Activated CD8-positive, alpha-beta memory T cell treated with anti-CD3 and anti-CD28 coated beads for 24 hours (primary cell): ENCODE measurements around the gene ELP4.
"Not testable (repeated sequence)": the region's sequence is repeated elsewhere in the genome, so short reads cannot be mapped to it uniquely, and the experiment has no call there.

Experiments
- DNase-seq: peaks from one replicate; pipeline ENCODE4 v3.0.0-alpha.2; 2020

Gene ELP4

DNA sequence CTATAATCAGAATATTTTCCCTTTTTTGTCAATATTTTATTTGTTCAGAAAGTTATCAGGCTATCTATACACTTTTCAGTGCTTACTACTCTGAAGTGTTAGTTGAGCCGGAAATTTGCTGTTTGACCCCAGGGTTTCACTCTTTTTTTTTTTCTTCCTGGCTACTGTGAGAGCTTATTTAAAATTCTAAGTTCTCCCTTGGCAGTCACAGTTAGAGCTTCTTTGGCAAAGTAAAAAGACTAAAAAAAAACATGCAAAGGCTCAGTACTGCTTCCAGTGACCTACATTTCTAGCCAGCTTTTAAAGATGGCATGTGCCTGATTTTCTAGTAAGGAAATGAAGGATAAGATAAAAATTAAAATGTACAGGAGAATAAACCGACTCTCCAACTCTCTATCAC, 48.4 kb downstream of the ELP4 start:
- DNase-seq = no peak

DNA sequence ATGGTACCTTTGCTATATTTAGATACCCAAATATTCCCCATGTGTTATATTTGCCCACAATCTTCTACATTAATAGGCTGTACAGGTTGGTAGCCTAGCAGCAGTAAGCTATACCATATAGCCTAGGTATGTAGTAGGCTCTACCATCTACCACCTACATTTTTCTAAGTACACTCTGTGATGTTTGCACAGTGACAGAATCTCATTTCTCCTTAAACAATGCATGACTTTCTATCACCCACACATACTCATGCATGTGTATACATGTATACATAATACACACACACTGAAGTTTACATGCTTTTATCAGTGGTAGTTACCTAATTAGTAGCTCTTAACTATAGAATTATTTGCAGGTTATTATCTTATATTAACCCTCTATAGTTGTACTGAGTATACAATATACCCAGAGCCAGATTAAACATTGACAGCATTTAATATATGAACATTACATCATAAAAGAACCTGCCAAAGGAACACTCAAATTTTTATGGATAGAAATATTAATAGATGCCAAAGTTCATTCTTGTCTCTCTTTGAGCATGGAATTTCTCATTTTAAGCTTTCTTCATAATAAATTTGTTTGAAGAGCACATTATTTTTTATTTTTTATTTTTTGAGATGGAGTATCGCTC, 51.4 kb downstream of the ELP4 start:
- DNase-seq = no peak

DNA sequence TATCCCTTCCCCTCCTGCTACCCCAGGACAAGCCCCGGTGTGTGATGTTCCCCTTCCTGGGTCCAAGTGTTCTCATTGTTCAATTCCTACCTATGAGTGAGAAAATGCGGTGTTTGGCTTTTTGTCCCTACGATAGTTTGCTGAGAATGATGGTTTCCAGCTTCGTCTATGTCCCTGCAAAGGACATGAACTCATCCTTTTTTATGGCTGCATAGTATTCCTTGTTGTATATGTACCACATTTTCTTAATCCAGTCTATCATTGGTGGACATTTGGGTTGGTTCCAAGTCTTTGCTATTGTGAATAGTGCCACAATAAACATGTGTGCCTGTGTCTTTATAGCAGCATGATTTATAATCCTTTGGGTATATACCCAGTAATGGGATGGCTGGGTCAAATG, 55.0 kb downstream of the ELP4 start:
- not testable (repeated sequence) for DNase-seq

DNA sequence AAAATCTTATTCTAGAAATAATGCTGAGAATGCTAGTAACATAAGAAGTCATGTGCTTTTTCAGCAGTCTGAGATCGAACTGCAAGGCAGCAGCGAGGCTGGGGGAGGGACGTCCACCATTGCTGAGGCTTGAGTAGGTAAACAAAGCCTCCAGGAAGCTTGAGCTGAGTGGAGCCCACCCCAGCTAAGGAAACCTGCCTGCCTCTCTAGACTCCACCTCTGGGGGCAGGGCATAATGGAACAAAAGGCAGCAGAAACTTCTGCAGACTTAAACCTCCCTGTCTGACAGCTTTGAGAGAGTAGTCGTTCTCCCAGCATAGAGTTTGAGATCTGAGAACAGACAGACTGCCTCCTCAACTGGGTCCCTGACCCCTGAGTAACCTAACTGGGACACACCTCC, 64.6 kb downstream of the ELP4 start:
- not testable (repeated sequence) for DNase-seq

DNA sequence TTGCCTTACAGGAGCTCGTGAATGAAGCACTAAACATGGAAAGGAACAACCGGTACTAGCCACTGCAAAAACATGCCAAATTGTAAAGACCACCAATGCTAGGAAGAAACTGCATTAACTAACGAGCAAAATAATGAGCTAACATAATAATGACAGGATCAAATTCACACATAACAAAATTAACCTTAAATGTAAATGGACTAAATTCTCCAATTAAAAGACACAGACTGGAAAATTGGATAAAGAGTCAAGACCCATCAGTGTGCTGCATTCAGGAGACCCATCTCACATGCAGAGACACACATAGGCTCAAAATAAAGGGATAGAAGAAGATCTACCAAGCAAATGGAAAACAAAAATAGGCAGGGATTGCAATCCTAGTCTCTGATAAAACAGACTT, 66.2 kb downstream of the ELP4 start:
- not testable (repeated sequence) for DNase-seq

DNA sequence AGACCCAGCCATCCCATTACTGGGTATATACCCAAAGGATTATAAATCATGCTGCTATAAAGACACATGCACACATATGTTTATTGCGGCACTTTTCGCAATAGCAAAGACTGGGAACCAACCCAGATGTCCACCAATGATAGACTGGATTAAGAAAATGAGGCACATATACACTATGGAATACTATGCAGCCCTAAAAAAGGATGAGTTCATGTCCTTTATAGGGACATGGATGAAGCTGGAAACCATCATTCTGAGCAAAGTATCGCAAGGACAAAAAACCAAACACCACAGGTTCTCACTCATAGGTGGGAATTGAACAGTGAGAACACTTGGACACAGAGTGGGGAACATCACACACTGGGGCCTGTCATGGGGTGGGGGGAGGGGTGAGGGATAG, 69.8 kb downstream of the ELP4 start:
- DNase-seq = not testable (repeated sequence)

DNA sequence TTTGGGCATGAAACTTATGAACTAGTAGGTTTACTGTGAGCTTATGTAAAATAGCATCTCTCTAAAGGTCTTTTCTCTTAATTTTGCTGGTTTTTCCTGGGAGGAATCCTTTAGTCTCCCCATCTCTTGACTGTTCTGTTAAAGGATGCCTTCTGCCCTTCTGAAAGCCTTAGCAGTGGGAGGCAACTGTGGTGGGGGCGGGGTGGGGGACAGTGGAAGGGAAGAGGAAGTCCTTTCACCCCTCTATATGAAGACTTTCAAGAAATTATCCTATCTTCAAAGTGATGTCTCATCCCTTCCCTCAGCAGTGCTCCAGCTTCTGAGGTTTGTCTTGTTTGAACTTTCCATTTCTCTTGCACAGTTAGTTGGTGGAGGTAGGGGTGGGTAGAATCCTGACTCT, 73.1 kb downstream of the ELP4 start:
- DNase-seq = no peak

DNA sequence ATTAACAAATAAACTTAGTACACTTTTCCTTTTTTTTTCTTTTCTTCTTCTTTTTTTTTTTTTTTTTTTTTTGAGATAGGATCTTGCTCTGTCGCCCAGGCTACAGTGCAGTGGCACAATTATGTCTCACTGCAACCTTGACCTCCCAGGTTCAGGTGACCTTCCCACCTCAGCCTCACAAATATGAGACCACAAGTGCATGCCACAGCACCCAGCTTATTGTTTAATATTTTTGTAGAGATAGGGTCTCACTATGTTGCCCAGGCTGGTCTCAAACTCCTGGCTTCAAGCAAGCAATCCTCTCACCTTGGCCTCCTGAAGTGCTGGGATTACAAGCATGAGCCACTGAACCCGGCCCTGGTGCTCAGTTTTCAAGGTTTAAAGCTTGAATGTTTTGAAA, 88.9 kb downstream of the ELP4 start:
- DNase-seq = no peak

DNA sequence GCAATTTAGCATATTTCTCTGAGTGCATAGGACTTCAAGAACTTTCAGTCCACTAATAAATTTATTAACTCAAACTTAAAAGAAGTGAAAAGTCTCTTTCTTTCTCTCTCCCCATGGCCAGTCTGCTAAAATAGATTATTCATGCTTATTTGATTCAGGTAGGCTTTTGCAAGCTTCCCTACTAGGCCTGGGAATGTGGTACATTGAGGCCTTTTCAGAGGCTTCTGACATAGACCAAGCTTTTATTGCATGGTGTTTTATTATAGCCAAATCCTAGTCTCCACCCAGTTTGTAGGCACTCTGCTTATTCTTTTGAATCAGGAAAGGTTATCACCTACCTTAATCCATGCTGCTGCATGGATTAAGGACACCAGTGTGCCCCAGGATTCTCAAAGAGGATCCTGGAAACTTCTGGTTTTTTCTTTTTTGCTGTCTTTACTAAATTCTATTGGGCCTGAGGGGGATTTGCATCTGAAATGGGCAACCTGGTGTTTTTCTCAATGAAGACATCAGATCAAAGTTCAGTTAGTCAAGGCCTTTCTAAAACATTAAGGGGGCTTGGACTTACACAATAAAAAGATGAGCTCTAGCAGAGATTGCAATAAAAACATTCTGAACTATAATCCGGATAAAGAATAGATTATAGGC, 92.2 kb downstream of the ELP4 start:
- no peak for DNase-seq

DNA sequence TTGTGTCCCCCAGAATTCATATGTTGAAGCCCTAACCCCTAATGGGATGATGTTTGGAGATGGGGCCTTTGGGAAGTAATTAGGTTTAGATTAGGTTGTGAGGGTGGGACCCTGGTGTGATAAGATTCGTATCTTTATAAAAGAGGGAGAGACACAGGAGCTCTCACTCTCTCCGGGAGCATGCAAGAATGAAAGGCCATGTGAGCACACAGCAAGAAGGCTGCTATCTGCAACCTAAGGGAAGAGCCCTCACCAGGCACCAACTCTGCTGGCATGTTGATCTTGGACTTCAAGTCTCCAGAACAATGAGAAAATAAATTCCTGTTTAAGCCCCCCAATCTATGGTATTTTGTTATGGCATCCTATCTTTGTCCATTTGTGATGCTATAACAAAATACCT, 97.3 kb downstream of the ELP4 start:
- no peak for DNase-seq

DNA sequence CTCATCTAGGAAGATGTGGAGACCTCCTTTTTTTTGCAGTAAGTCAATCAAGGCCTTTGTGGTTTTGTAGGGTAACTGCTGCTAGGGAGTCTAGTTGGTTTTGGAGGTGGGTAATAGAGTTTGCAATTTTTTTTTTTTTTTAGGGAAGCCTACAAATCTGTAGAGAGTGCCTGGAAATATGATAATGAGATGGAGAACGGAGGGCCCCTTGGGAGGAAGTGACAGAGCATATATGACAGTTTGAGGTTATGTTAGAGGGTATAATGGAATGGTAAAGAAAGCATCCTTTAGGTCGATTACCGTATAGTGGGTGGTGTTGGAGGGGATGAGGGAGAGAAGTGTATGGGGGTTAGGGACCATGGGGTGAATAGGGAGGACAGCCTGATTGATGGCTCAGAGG, 98.3 kb downstream of the ELP4 start:
- DNase-seq = no peak

DNA sequence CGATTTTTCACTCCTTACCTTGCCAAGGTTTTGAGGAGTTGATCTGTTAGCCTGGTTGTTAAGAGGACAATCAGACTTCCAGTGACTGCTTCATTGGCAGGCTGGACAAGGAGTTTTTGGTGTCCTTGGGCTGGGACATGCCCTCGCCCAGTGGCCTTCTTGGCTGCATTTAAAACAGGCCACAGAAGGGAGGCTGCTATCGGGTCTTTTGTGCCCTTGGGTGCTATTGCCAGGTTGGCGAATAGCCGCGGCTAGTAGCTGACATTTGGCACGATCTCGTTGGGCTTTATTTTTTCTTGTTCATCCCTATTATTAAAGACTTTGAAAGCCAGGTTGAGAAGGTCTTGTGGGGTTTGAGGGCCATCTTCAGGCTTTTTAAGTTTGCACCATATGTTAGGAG, 99.4 kb downstream of the ELP4 start:
- no peak for DNase-seq

DNA sequence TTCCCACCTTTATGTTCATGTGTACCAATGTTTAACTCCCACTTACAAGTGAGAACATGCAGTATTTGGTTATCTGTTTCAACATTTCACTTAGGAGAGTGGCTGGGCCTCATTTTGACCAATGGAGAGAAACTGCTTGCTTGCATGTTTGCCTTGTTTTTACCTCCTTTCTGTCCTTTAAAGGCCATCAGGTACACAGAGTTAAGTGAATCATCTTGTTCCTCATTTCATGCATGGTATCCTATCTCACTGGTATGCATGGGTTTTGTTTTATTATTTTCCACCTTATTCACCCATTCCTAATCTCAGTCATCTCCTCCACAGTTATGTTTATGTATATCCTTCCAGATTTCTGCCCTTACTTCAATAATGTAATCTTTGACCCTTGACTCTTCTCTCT, 101.0 kb downstream of the ELP4 start:
- DNase-seq = no peak

DNA sequence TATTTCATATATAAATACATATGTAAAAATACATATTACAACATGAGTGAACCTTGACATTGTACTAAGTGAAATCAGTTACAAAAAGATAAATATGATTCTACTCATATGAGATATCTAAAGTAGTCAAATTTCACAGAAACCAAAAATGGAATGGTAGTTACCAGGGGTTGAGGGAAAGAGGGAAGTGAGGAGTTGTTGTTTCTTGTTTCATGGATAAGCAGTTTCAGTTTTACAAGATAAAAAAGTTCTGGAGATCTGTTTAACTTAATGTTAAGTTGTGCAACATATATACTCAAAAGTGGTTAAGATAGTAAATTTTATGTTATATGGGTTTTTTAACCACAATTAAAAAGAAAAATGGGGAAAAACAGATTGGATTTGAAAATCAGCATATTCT, 107.7 kb downstream of the ELP4 start:
- no peak for DNase-seq

DNA sequence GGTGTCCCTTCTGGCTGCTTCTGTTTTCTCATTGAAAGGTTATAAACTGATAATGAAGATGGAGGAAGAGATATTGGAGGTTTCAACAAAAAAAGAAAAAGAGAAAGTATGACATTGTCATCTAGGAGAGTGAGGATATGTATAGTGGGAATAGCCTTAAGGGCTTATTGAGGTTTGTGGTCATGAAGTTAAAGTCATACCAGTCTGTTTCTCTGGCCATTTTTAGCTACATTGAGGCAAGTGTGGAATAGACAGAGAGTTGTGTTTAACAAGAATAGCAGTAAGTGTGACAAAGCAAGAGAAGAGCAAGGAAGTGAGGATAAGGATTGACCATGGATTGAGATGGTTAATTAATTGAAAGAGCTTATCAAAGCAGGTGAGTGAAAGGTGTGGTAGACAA, 110.4 kb downstream of the ELP4 start:
- DNase-seq = no peak

DNA sequence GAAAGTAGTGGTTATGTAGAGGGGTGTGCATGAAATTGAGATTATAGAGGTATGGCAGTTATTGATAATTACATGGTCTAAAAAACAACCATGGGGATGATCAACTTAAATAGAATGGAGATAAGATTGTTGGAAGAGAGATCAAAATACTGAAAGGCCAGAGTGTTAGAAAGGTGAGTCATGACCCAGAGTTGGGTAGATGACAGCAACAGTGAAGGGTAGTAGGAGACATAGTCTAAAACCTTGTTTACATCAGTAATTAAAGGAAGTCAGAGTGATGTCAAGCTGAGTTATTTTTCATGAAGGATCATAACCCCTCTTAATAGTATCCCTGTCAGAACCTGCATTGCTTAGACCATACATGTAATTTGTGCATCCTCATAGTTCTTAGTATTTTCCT, 110.9 kb downstream of the ELP4 start:
- no peak for DNase-seq

DNA sequence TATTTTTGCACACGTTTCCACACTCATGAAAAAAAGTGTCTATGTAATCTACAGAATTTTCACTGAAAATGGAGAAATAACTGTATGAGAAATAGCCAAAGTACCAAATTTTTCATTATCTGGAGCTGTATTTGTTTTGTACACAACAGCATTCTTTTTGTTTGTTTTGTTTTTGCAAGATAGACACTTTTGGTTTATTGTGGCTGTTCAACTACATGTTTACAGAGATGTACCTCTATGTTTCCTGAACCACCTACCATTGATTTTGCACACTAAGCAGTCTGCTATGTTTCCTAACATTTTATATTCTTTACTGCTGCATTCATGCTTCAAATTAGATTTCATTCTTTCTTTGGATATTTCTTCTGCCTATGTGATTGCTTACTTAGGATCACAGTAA, 116.3 kb downstream of the ELP4 start:
- DNase-seq = no peak

DNA sequence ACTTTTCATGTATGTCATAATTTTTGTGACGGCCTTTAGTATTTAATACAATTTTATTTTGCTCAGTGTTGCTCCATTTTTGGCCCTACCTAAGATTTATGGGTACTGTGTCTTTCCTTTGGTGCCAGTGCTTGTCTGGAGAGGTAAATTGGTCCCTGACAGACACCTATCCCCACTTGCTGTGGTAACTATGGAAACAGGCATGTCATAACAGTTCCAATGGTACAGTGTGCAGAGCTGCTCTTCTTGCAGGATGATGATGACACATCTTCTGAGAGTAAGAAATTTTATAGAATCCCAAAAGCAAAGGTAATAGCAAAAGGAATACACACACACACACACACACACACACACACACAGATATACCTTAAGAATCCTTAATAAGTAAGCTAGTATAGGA, 118.5 kb downstream of the ELP4 start:
- DNase-seq = no peak

DNA sequence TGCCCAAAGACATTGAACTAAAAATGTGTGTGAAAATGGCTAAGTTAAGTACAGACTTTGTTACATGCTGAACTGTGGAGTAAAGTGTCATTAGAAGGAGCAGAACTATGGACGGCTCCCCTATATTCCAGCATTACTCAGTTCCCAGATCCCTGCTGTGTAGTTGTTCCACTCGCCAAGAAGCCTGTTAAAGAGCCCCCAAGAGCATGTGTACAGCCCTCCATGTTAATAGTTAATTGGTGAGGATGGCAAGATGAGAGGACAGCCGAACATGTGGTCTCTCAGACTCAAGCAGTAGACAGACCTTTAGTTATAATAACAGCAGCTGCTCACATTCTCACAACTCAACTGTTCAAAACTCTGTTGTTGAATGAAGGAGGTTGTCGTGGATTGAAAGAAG, 127.4 kb downstream of the ELP4 start:
- no peak for DNase-seq

DNA sequence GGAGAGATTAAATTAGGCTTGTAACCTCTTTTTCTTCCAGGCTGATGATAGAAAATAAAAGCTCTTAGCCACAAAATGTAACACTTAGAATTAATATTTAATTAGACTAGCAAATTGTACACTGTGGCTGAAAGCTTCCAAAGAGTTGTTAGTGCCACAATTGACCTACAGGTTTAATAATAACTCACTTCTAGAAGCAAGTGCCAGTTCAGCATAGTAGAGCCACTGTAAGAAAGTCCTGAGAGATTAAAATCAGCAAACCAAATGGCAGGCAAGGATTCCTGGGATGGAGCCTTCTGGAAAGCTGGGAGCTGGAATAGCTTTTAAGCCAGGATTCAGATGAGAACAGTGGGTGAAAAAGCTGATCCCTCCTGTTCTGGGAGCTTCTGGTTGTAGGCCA, 131.0 kb downstream of the ELP4 start:
- no peak for DNase-seq

DNA sequence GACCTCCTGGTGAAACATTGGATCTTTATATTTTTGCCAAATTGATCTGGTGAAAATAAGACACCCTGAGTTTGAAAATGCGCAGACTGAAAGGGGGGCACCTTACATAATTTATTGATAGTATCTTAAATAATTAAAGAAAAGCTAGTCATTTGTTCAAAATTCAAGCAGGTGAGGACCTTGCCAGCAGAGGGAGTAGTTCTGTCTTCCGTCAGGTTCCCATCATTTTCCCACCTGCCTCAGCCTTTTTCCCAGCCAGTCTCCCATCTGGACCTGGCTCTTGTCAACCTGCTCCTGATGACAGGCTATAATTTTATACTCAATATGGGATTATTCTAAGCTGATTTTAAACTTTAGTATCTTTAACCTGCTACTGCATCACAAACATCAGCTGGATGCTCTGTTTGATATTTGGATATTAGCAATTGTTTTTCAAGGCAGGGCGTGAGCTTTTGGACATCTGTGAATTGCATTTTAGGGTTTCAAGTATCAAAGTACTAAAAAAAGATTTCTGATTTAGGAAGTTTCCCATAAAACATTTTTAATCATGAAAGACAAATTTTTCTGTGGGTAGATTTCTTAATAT, 132.0 kb downstream of the ELP4 start:
- no peak for DNase-seq

DNA sequence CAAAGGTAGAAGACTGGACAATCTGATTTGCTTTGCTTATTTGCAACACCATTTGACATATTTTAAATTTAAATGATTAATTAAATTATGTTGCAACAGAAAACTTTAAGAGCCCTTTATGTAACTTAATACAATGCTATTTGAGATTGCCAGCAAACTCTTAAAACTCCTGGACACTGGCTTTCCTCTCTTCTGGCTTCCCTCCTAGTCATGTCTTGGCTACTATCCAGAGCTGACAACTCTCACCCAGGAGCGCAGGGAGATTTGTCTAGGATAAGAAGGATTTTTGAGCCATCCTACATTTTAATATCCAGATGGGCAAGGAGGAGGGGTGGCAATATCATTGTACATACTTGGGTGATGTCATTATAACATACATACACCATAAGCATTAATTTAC, 134.3 kb downstream of the ELP4 start:
- no peak for DNase-seq

DNA sequence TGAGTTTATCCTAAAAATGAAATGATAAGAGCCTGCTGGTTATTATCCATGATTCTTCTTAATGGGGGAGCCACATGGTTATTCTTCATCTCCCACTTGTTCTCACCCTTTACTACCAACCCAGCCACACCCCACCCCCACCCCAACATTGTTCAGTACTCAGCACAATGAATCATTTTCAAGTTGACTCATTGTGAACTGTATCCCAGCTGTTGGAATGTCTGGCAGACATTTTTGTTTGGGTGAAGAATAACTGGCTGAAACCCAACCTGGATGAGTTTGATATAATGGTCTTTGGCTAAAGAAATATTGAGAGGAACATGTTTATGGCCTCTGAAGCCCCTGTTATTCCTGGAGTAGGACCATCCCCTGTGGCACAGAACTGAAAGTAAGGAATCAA, 136.2 kb downstream of the ELP4 start:
- DNase-seq = no peak

DNA sequence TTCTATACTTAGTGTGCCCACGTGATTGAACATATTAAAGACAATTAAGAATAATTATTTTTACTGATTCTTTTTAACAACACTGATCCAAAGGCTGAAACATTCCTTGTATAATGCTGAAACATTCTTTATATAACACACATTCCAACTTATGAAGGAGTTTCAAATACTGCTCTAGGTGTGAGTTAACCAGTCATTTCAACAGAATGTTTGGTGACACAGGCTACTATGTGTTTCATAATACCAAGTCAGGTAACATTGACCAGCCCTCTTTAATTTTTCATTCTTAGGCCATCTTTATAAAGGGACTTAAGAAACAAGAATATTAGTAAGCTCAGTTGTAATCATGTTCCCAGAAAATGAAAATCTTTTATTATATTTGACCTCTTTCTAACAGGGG, 136.6 kb downstream of the ELP4 start:
- DNase-seq = no peak
